Thyroid gland (tissue), 4 donors: Measurements from ENCODE around the gene PGP. TPM values are rescaled to one million over a fixed set of nuclear protein-coding genes. Genes with fewer than 3 reads are reported as not detected.

ENCODE experiments used
- DNase-seq, 2 donors: peaks; one replicate each; pipeline ENCODE4 v3.0.0-alpha.2; 2019
- H3K27ac ChIP-seq, 3 donors: fragments of 200-600 bp; sonication (generic); 1 replicate in 2 of 3; 2 replicates in 1 of 3; pipeline ENCODE4 v1.5.1; 2016 to 2019; ENCODE audit warnings: mild to moderate bottlenecking in 1 of 3, moderate library complexity in 1 of 3
- H3K27me3 ChIP-seq: fragments of 200-600 bp; sonication (generic); one replicate; pipeline ENCODE4 v1.5.1; 2019
- H3K36me3 ChIP-seq, 2 donors: fragments of 200-600 bp; sonication (generic); one replicate each; pipeline ENCODE4 v1.5.1; 2016 to 2019
- H3K4me1 ChIP-seq, 2 donors: fragments of 200-600 bp; sonication (generic); one replicate each; pipeline ENCODE4 v1.5.1; 2017 to 2019
- H3K4me3 ChIP-seq, 3 donors: fragments of 200-600 bp; sonication (generic); replicated peaks in 1 of 3; 1 replicate in 2 of 3; 2 replicates in 1 of 3; pipeline ENCODE4 v1.5.1; 2016; ENCODE audit warnings: mild to moderate bottlenecking in 1 of 3
- H3K9me3 ChIP-seq: fragments of 200-600 bp; sonication (generic); one replicate; pipeline ENCODE4 v1.5.1; 2017
- POLR2A ChIP-seq, 2 donors: fragments of 450-650 bp; IDR thresholded peaks; one replicate each; pipeline ENCODE4 v1.6.1; 2017; ENCODE audit warnings: antibody characterized with exemption in 2 of 2, mild to moderate bottlenecking in 2 of 2, moderate library complexity in 1 of 2
- WGBS, 2 donors: methylation state at CpG; one replicate each; pipeline ENCODE4 v1.1.5; 2017; 5-methylcytosine and 5-hydroxymethylcytosine counted together
- intact Hi-C: fragments of 100-400 bp; cut with DNase I; formaldehyde crosslinking; loops from one replicate; pipeline ENCODE4 v1.15.1; 2023
- total RNA-seq, 4 donors: library from RNA; depleted of rRNA; stranded (reverse); fragments of >200 nt; gene quantifications; one replicate each; pipeline ENCODE4 v1.2.3, GENCODE V29; 2016
- TF ChIP-seq, protein P1 (sequence below), 6 experiments: fragments of 200-600 bp in 3 of 6; fragments of 450-650 bp in 3 of 6; sonication (generic) in 3 of 6; IDR thresholded peaks; one replicate each; pipeline ENCODE4 v1.5.1; 2016 to 2019; ENCODE audit warnings: antibody characterized with exemption in 6 of 6, mild to moderate bottlenecking in 2 of 6, inconsistent platforms in 1 of 6, moderate library complexity in 1 of 6

PGP gene
- total RNA-seq, 4 donors from 2014 or later: 13.4 to 44.0 (median 28.8) TPM

DNA sequence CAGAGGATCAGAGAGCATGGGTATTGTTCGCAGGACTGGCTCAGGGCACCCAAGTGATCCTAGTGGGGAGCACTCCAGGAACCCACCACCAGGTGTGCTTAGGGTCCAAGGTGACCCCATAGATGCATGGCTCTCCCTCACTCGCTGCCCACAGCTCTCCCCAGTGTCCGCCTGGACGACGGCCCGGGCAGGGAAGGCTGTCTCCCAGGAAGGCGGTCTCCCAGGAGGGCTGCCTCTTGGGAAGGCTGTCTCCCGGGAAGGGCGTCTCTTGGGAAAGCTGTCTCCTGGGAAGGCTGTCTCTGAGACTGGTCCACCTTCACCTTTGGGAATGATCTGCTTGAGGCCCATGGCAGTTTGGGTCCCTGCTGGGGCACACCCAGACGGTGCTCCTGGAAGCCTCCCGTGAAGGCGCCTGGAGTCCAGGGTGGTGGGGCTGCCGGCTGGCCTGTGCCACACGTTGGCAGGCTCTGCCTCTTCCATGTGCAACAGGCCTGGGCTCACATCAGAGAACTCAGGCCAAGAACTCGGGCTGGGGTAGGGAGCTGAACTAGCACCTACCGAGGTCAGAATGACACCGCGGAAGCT lies 31.8 kb upstream of the PGP start:
- Histone ChIP-seq H3K4me1 (peaks cover 7 to 15% of the 10 kb centered on the region in 2 donors), H3K9me3 (no peaks in the 10 kb centered on the region), H3K27ac (no peak overlapping the region), H3K4me3 (no peak overlapping the region), H3K27me3 (no peaks in the 10 kb centered on the region), H3K36me3 (peaks cover 43 to 44% of the 10 kb centered on the region in 2 donors)
- DNase-seq: no peak
- TF ChIP-seq POLR2A (IDR thresholded peaks at IDR 0.05): no peak
- TF ChIP-seq, protein P1, sequence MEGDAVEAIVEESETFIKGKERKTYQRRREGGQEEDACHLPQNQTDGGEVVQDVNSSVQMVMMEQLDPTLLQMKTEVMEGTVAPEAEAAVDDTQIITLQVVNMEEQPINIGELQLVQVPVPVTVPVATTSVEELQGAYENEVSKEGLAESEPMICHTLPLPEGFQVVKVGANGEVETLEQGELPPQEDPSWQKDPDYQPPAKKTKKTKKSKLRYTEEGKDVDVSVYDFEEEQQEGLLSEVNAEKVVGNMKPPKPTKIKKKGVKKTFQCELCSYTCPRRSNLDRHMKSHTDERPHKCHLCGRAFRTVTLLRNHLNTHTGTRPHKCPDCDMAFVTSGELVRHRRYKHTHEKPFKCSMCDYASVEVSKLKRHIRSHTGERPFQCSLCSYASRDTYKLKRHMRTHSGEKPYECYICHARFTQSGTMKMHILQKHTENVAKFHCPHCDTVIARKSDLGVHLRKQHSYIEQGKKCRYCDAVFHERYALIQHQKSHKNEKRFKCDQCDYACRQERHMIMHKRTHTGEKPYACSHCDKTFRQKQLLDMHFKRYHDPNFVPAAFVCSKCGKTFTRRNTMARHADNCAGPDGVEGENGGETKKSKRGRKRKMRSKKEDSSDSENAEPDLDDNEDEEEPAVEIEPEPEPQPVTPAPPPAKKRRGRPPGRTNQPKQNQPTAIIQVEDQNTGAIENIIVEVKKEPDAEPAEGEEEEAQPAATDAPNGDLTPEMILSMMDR (IDR thresholded peaks at IDR 0.05): no peak
- intact Hi-C loops: no loop called here
- 91 to 95% methylated on average over 7 to 12 of the region's 18 CpGs for WGBS, 2 donors

DNA sequence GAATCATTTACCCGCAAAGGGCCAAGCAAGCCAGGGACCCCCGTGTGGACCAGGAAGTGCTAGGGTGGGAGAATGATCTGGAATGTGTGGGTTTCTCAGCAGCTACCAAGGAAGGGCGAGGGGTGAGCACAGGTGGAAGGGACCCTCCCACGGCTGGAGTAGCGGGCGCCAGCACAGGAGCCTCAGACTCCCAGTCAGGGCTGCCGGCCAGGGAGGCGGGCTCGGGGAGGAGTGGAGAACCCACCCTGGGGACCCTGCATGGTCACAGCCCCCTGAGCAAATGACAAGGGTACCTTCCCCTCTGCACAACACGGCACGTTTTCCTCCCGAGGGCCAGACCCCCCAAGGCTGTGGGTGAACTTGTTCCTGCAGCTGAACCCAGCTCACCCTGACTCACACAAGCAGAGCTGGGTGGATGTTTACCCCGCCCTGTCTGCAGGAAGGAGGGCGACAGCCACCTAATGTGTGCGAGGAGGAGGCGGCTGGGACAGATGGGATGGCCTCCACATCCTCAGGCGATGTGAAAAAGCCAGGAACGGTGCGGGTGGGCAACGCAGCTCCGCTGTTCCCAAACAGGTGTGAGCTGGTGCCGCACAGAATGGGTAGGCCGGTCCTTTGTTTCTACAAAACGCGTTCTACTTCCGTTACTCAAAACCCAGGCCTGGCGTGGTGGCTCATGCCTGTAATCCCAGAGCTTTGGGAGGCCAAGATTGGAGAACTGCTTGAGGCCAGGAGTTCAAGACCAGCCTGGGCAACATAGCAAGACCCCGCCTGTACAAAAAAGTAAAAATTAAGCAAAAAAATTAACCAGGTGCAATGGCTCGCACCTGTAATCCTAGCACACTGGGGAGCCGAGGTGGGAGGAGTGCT lies 30.5 kb upstream of the PGP start:
- Histone ChIP-seq H3K4me1 (peaks cover under 1 to 9% of the 10 kb centered on the region in 2 donors), H3K9me3 (no peaks in the 10 kb centered on the region), H3K36me3 (peaks cover 43 to 44% of the 10 kb centered on the region in 2 donors), H3K27me3 (no peaks in the 10 kb centered on the region), H3K27ac (no peak overlapping the region), H3K4me3 (no peak overlapping the region)
- WGBS, 2 donors: 94 to 95% methylated on average over 28 to 30 of the region's 30 CpGs
- intact Hi-C loops: no loop called here
- TF ChIP-seq POLR2A (IDR thresholded peaks at IDR 0.05): no peak
- TF ChIP-seq, protein P1 (IDR thresholded peaks at IDR 0.05): no peak
- DNase-seq: no peak

DNA sequence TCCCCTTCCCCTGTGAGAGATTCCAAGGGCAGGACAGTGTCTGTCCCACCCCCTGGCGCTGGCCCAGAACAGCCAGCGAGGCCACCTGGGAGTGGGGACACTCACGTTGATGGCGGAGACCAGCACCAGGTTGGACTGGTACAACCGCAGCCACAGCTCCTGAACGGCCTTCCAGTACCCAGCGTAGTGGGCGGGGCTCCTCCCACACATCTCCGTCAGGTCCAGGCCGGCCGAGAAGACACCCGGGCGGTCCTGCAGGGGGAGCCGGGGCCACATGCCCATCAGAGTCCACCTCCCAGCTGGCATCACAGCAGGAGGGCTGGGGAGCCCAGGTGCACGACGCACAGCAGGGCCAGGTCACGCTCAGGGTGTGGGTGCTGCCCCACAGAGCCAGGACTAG lies 29.7 kb upstream of the PGP start:
- Histone ChIP-seq H3K36me3 (peaks cover 43 to 44% of the 10 kb centered on the region in 2 donors), H3K4me3 (no peak overlapping the region), H3K27me3 (no peaks in the 10 kb centered on the region), H3K9me3 (no peaks in the 10 kb centered on the region), H3K4me1 (peaks cover 0 to under 1% of the 10 kb centered on the region in 2 donors), H3K27ac (no peak overlapping the region)
- no peak for TF ChIP-seq POLR2A (IDR thresholded peaks at IDR 0.05)
- TF ChIP-seq, protein P1 (IDR thresholded peaks at IDR 0.05): no peak
- 83% methylated on average over 1 of the region's 17 CpGs; no CpG with 5 or more reads in 1 of the 2 donors for WGBS, 2 donors
- intact Hi-C loops: no loop called here
- DNase-seq: no peak

DNA sequence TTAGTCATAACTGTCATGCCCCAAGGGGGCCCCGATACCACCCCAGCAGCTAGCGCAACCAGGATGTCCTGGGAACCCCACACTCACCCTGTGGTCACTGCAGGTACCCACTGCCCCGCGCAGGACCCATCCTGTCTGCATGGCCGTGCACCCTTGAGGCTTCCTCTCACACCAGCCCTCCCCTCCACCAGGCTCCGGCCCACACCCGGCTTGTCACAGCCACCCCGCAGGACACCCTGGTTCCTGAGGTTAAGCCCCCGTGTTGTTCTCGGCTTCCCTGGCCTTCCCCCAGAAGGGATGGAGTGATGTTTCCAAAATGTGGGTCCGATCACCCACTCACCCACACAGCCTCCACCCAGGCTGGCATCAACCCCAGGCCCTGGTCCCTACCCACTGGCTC lies 29.1 kb upstream of the PGP start:
- Histone ChIP-seq H3K27ac (no peak overlapping the region), H3K4me1 (no peaks in the 10 kb centered on the region), H3K9me3 (no peaks in the 10 kb centered on the region), H3K4me3 (no peak overlapping the region), H3K36me3 (peaks cover 43 to 44% of the 10 kb centered on the region in 2 donors), H3K27me3 (no peaks in the 10 kb centered on the region)
- intact Hi-C loops: no loop called here
- TF ChIP-seq POLR2A (IDR thresholded peaks at IDR 0.05): no peak
- TF ChIP-seq, protein P1 (IDR thresholded peaks at IDR 0.05): no peak
- no peak for DNase-seq
- 97 to 99% methylated on average over 11 of the region's 11 CpGs for WGBS, 2 donors

DNA sequence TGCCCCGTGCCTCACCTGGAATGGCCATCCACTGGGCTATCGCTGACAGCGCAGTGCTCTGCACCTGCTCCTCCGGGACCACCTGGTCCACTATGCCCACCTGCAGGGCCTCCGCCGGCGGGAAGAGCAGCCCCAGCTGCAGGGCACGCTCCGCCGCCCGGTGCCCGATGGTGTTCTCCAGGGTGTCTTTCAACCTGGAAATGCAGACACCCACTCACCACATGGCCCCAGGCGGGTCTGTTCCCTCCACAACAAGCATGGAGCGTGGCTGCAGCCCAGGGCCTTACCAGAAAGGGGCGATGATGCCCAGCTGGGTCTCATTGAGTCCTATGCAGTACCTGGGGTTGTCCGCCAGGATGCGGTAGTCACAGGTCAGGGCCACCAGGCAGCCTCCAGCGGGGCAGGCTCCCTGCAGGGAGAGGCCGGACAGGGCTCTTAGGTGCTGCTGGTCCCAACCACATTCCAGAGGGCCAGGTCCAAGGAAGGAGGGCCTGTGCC lies 28.4 kb upstream of the PGP start:
- 98% methylated on average over 11 to 15 of the region's 19 CpGs for WGBS, 2 donors
- DNase-seq: no peak
- Histone ChIP-seq H3K4me1 (no peaks in the 10 kb centered on the region), H3K4me3 (no peak overlapping the region), H3K9me3 (no peaks in the 10 kb centered on the region), H3K27me3 (no peaks in the 10 kb centered on the region), H3K27ac (no peak overlapping the region), H3K36me3 (peaks cover 43 to 44% of the 10 kb centered on the region in 2 donors)
- intact Hi-C loops: no loop called here
- TF ChIP-seq, protein P1 (IDR thresholded peaks at IDR 0.05): no peak
- no peak for TF ChIP-seq POLR2A (IDR thresholded peaks at IDR 0.05)
